Activated B cell treated with CpG ODN at 0.5 μM for 24 hours (primary cell): Measurements from ENCODE around the gene IGFN1. TPM values are rescaled to one million over a fixed set of nuclear protein-coding genes. Genes with fewer than 3 reads are reported as not detected.

ENCODE experiments used
- ATAC-seq: fragments of 200-7000 bp; cut with Tn5 transposase; one replicate; pipeline ENCODE4 v1.10.0; 2021; ENCODE audit warnings: low read depth, mild to moderate bottlenecking, moderate library complexity
- CTCF ChIA-PET: fragments of 350-600 bp; sonication (Branson Sonifier 250); formaldehyde crosslinking; loops from one replicate; lab custom pipeline; 2021; ENCODE audit warnings: antibody characterized with exemption; lab: Charles Lee
- POLR2A ChIA-PET: fragments of 350-600 bp; sonication (Branson Sonifier 250); formaldehyde crosslinking; loops from one replicate; lab custom pipeline; 2021; ENCODE audit warnings: antibody characterized with exemption; lab: Charles Lee
- DNase-seq: peaks from one replicate; pipeline ENCODE4 v3.0.0; 2022
- H3K27ac Mint-ChIP-seq: one replicate; pipeline ENCODE4 v1.8.0; 2020; ENCODE audit warnings: mixed read lengths
- H3K27me3 Mint-ChIP-seq: one replicate; pipeline ENCODE4 v1.8.0; 2021; ENCODE audit warnings: mixed read lengths
- H3K36me3 Mint-ChIP-seq: one replicate; pipeline ENCODE4 v1.8.0; 2021; ENCODE audit warnings: low read depth, mixed read lengths
- H3K4me1 Mint-ChIP-seq: one replicate; pipeline ENCODE4 v1.8.0; 2021; ENCODE audit warnings: mixed read lengths
- H3K4me3 Mint-ChIP-seq: one replicate; pipeline ENCODE4 v1.8.0; 2020; ENCODE audit warnings: mild to moderate bottlenecking, mixed read lengths
- H3K9me3 Mint-ChIP-seq: one replicate; pipeline ENCODE4 v1.8.0; 2020; ENCODE audit warnings: mixed read lengths
- CTCF ChIP-seq: fragments of 200-600 bp; IDR thresholded peaks from one replicate; pipeline ENCODE4 v1.8.0; 2022; ENCODE audit warnings: antibody characterized with exemption, mild to moderate bottlenecking
- intact Hi-C: fragments of 100-400 bp; cut with micrococcal nuclease; formaldehyde crosslinking; loops from one replicate; pipeline ENCODE4 v1.15.1; 2024
- total RNA-seq: library from RNA; stranded (reverse); gene quantifications from 2 replicates; pipeline ENCODE4 v1.2.3, GENCODE V29; 2022

IGFN1 gene
- total RNA-seq, 1 donor from 2014 or later: not detected

- H3K4me3 Mint-ChIP-seq: no peak overlapping the region
- peaks cover 31% of the 10 kb centered on the region for H3K27me3 Mint-ChIP-seq
- no peaks in the 10 kb centered on the region for H3K9me3 Mint-ChIP-seq
- POLR2A ChIA-PET: no interaction called here
- DNase-seq (no peak), ATAC-seq (no peak)
- H3K4me1 Mint-ChIP-seq: no peaks in the 10 kb centered on the region
- no peak overlapping the region for H3K27ac Mint-ChIP-seq
- no peak for TF ChIP-seq CTCF
- no peaks in the 10 kb centered on the region for H3K36me3 Mint-ChIP-seq
- CTCF ChIA-PET: no interaction called here
- intact Hi-C loops: no loop called here
Observed at GRCh38 chr1:201268604-201269151, 78.1 kb downstream of the IGFN1 start.

- no peaks in the 10 kb centered on the region for H3K9me3 Mint-ChIP-seq
- DNase-seq (no peak), ATAC-seq (no peak)
- no peak for TF ChIP-seq CTCF
- no peak overlapping the region for H3K4me3 Mint-ChIP-seq
- H3K36me3 Mint-ChIP-seq: no peaks in the 10 kb centered on the region
- H3K27ac Mint-ChIP-seq: no peak overlapping the region
- intact Hi-C loops: no loop called here
- POLR2A ChIA-PET: no interaction called here
- H3K27me3 Mint-ChIP-seq: peaks cover 28% of the 10 kb centered on the region
- CTCF ChIA-PET: no interaction called here
- no peaks in the 10 kb centered on the region for H3K4me1 Mint-ChIP-seq
Observed at GRCh38 chr1:201269281-201269680, 78.7 kb downstream of the IGFN1 start.

- CTCF ChIA-PET: no interaction called here
- ATAC-seq (no peak), DNase-seq (no peak)
- Mint-ChIP-seq H3K27me3 (peaks cover 23% of the 10 kb centered on the region), H3K4me3 (no peak overlapping the region), H3K36me3 (no peaks in the 10 kb centered on the region), H3K27ac (no peak overlapping the region), H3K4me1 (no peaks in the 10 kb centered on the region), H3K9me3 (no peaks in the 10 kb centered on the region)
- intact Hi-C loops: no loop called here
- POLR2A ChIA-PET: no interaction called here
- TF ChIP-seq CTCF: no peak
Observed at GRCh38 chr1:201269900-201270410, 79.3 kb downstream of the IGFN1 start.

- CTCF ChIA-PET: no interaction called here
Observed at GRCh38 chr1:201270616-201271390, 80.2 kb downstream of the IGFN1 start.

More at GRCh38 chr1:201270616-201271390, 80.2 kb downstream of the IGFN1 start:
- Mint-ChIP-seq H3K27ac (no peak overlapping the region), H3K9me3 (no peaks in the 10 kb centered on the region), H3K4me1 (no peaks in the 10 kb centered on the region), H3K4me3 (no peak overlapping the region), H3K27me3 (peaks cover 18% of the 10 kb centered on the region), H3K36me3 (no peaks in the 10 kb centered on the region)
- DNase-seq: no peak
- intact Hi-C loops: no loop called here
- POLR2A ChIA-PET: no interaction called here
- TF ChIP-seq CTCF: no peak
- ATAC-seq: no peak
